ENCODE results near the gene HTR3D.

The HTR3D gene

DNA sequence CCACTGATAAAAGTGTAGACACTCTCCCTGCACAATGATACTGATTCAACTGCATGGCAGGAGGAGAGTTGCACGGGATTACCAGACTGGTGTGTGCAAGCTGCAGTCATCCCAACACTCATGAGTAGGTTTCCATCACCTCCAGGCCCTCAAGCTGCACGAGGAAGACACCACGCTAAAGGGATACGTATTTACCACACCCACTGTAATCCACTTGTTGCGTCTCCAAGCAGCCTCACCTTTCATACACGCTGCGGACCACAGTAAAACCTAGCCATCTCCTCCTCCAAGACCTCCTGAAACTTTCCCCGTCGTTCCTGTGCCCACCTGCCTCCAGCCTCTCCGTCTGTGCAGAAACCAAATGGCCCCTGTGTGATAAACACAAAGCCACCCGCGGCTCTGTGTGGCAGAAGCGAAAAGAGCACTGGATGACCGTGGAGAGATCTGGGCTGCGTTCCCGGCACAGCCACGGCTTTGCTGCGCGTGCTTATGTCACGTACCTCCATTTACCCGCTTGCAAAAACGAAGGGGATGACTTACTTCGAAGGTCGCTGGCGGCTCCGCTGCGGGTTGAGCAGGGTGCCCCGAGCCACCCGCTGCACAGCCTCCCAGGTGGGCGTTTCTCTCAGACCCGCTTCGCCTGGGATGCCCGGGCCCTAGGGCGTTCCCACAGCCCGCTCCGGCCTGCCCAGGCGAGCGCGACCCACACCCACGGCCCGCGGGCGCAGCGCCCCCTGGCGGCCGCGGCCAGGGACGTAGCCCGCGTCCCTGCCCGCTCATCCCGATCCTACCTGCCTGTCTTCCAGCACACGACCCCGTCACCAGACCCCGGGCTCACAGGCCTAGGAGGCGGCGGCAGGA lies 14.5 kb upstream of the HTR3D start:
- TF ChIP-seq TCF4 (CRISPR knock-in tag; IDR thresholded peaks at IDR 0.05; ENCODE audit: borderline replicate concordance), result no peak
- TF ChIP-seq SNAI2 (CRISPR knock-in tag; IDR thresholded peaks at IDR 0.05), result no peak
- TF ChIP-seq ZFP30 (CRISPR knock-in tag; IDR thresholded peaks at IDR 0.05), result no peak
- TF ChIP-seq CSDC2 (CRISPR knock-in tag; IDR thresholded peaks at IDR 0.05), result no peak
- TF ChIP-seq ZFP3 (CRISPR knock-in tag; IDR thresholded peaks at IDR 0.05), result no peak
- no peak for TF ChIP-seq ESRRG (CRISPR knock-in tag; IDR thresholded peaks at IDR 0.05)
- no peak for TF ChIP-seq PPARA (CRISPR knock-in tag; IDR thresholded peaks at IDR 0.05; ENCODE audit: borderline replicate concordance)
- TF ChIP-seq ZNF565 (CRISPR knock-in tag; conservative IDR thresholded peaks at IDR 0.05; ENCODE audit: low read depth), result no peak
- TF ChIP-seq ZNF8 (CRISPR knock-in tag; IDR thresholded peaks at IDR 0.05), result no peak
- TF ChIP-seq ISL1 (CRISPR knock-in tag; IDR thresholded peaks at IDR 0.05), result no peak
- ATAC-seq, result peak; percentile 93

GRCh38 chr3:184017672-184018423 lies 13.7 kb upstream of the HTR3D start, which contains the start of gene ABCC5:
Gene ABCC5, minus strand, starts transcription at chr3:184017884. Its CDS starts 3,492 bp downstream, at chr3:184014392.
- peak; percentile 98 for ATAC-seq
- TF ChIP-seq PATZ1 (CRISPR knock-in tag; IDR thresholded peaks at IDR 0.05; ENCODE audit: borderline replicate concordance), result no peak
- TF ChIP-seq ZNF70 (CRISPR knock-in tag; IDR thresholded peaks at IDR 0.05), result peak; percentile 57; the same call in 1 of the 2 replicates
- no peak for TF ChIP-seq OSR1 (CRISPR knock-in tag; IDR thresholded peaks at IDR 0.05)

DNA sequence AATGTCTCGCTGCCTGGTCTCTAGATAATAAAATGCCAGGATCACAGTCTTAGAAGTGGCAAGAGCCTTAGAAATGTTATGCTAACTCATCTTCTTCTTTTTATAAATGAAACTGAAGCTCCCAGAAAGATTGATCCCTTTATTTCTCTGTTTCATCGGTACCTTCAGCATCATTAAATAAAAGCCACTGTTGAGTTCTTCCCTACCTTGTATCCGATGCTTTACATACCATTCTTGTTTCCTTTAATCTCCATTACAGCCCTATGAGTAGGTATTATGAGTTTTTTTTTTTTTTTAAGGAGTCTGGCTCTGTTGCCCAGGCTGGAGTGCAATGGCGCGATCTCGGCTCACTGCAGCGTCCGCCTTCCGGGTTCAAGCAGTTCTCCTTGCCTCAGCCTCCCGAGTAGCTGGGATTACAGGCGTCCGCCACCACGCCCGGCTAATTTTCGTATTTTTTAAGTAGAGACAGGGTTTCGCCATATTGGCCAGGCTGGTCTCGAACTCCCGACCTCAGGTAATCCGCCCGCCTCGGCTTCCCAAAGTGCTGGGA lies 13.0 kb upstream of the HTR3D start:
- no peak for ATAC-seq
- no peak for TF ChIP-seq ISL1 (CRISPR knock-in tag; IDR thresholded peaks at IDR 0.05)
- 0 out of 2 replicates have a peak, but pooled peaks have one; percentile 38 for TF ChIP-seq ZFP3 (CRISPR knock-in tag; IDR thresholded peaks at IDR 0.05)

- no peak for TF ChIP-seq ZC3H10 (CRISPR knock-in tag; IDR thresholded peaks at IDR 0.05)
- TF ChIP-seq CSDC2 (CRISPR knock-in tag; IDR thresholded peaks at IDR 0.05), result no peak
- TF ChIP-seq, protein P1, sequence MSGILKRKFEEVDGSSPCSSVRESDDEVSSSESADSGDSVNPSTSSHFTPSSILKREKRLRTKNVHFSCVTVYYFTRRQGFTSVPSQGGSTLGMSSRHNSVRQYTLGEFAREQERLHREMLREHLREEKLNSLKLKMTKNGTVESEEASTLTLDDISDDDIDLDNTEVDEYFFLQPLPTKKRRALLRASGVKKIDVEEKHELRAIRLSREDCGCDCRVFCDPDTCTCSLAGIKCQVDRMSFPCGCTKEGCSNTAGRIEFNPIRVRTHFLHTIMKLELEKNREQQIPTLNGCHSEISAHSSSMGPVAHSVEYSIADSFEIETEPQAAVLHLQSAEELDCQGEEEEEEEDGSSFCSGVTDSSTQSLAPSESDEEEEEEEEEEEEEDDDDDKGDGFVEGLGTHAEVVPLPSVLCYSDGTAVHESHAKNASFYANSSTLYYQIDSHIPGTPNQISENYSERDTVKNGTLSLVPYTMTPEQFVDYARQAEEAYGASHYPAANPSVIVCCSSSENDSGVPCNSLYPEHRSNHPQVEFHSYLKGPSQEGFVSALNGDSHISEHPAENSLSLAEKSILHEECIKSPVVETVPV (CRISPR knock-in tag; IDR thresholded peaks at IDR 0.05), result no peak
- TF ChIP-seq SNAI2 (CRISPR knock-in tag; IDR thresholded peaks at IDR 0.05), result no peak
- no peak for TF ChIP-seq ARNTL (CRISPR knock-in tag; IDR thresholded peaks at IDR 0.05; ENCODE audit: borderline replicate concordance, low read depth)
- TF ChIP-seq TSHZ2 (CRISPR knock-in tag; IDR thresholded peaks at IDR 0.05), result no peak
- no peak for TF ChIP-seq PATZ1 (CRISPR knock-in tag; IDR thresholded peaks at IDR 0.05; ENCODE audit: borderline replicate concordance)
- TF ChIP-seq, protein P2, sequence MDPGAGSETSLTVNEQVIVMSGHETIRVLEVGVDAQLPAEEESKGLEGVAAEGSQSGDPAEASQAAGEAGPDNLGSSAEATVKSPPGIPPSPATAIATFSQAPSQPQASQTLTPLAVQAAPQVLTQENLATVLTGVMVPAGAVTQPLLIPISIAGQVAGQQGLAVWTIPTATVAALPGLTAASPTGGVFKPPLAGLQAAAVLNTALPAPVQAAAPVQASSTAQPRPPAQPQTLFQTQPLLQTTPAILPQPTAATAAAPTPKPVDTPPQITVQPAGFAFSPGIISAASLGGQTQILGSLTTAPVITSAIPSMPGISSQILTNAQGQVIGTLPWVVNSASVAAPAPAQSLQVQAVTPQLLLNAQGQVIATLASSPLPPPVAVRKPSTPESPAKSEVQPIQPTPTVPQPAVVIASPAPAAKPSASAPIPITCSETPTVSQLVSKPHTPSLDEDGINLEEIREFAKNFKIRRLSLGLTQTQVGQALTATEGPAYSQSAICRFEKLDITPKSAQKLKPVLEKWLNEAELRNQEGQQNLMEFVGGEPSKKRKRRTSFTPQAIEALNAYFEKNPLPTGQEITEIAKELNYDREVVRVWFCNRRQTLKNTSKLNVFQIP (CRISPR knock-in tag; IDR thresholded peaks at IDR 0.05; ENCODE audit: borderline replicate concordance, low read depth), result no peak
- no peak for TF ChIP-seq ZFP3 (CRISPR knock-in tag; IDR thresholded peaks at IDR 0.05)
- no peak for TF ChIP-seq OSR1 (CRISPR knock-in tag; IDR thresholded peaks at IDR 0.05)
- no peak for TF ChIP-seq TOX (CRISPR knock-in tag; IDR thresholded peaks at IDR 0.05; ENCODE audit: borderline replicate concordance)
- TF ChIP-seq BACH2 (CRISPR knock-in tag; IDR thresholded peaks at IDR 0.05; ENCODE audit: borderline replicate concordance), result no peak
- no peak for TF ChIP-seq ISL1 (CRISPR knock-in tag; IDR thresholded peaks at IDR 0.05)
- no peak for TF ChIP-seq ZNF70 (CRISPR knock-in tag; IDR thresholded peaks at IDR 0.05)
- TF ChIP-seq ZFP30 (CRISPR knock-in tag; IDR thresholded peaks at IDR 0.05), result no peak
- no peak for TF ChIP-seq TCF4 (CRISPR knock-in tag; IDR thresholded peaks at IDR 0.05; ENCODE audit: borderline replicate concordance)
- TF ChIP-seq ZNF565 (CRISPR knock-in tag; conservative IDR thresholded peaks at IDR 0.05; ENCODE audit: low read depth), result no peak
- TF ChIP-seq, protein P3, sequence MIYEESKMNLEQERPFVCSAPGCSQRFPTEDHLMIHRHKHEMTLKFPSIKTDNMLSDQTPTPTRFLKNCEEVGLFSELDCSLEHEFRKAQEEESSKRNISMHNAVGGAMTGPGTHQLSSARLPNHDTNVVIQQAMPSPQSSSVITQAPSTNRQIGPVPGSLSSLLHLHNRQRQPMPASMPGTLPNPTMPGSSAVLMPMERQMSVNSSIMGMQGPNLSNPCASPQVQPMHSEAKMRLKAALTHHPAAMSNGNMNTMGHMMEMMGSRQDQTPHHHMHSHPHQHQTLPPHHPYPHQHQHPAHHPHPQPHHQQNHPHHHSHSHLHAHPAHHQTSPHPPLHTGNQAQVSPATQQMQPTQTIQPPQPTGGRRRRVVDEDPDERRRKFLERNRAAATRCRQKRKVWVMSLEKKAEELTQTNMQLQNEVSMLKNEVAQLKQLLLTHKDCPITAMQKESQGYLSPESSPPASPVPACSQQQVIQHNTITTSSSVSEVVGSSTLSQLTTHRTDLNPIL (CRISPR knock-in tag; IDR thresholded peaks at IDR 0.05; ENCODE audit: low read depth), result no peak
- TF ChIP-seq GLIS3 (CRISPR knock-in tag; IDR thresholded peaks at IDR 0.05), result no peak
- no peak for TF ChIP-seq PPARA (CRISPR knock-in tag; IDR thresholded peaks at IDR 0.05; ENCODE audit: borderline replicate concordance)
- no peak for ATAC-seq
Observed at GRCh38 chr3:184022323-184022722, 9.2 kb upstream of the HTR3D start.

Data from SK-N-SH treated with all-trans-retinoic acid at 6 μM for 48 hours (cell line).